ENCODE data around the gene ATPAF1.

ATPAF1 gene

DNA sequence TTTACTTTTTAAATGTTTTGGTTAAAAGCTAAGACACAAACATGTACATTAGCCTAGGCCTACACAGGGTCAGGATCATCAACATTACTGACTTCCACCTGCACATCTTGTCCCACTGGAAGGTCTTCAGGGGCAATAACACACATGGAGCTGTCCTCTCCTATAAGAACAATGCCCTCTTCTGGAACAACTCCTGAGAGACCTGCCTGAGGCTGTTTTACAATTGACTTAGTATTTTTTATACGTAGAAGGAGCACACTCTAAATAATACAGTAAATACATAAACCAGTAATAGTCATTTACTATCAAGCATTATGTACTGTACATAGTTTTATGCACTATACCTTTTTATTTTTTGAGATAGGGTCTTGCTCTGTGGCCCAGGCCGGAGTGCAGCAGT is 37.4 kb downstream of the ATPAF1 start:
- Histone ChIP-seq H2AFZ (ENCODE audit: low read length) (no peak overlapping the region), H3K18ac (ENCODE audit: low read length) (no peak overlapping the region), H3K14ac (ENCODE audit: low read length) (no peak overlapping the region), H2BK5ac (ENCODE audit: low read length) (no peak overlapping the region), H3K27me3 (ENCODE audit: control insufficient read depth in 3 of 3, insufficient read depth in 3 of 3, low read depth in 1 of 3, low read length in 3 of 3) (no peaks in the 10 kb centered on the region), H3K27ac (replicated peaks; ENCODE audit: low read length) (no peak overlapping the region), H3K9me3 (replicated peaks in 1 of 2; ENCODE audit: control insufficient read depth in 2 of 2, insufficient read depth in 1 of 2, low read depth in 1 of 2, low read length in 2 of 2) (no peaks in the 10 kb centered on the region), H3K36me3 (replicated peaks in 1 of 2; ENCODE audit: control insufficient read depth in 2 of 2, insufficient read depth in 2 of 2, low read length in 2 of 2) (peaks cover 15 to 56% of the 10 kb centered on the region in 2 donors), H2BK15ac (ENCODE audit: low read length) (no peak overlapping the region), H3K4me2 (ENCODE audit: insufficient read depth, low read length, poor library complexity, severe bottlenecking) (no peak overlapping the region), H2BK120ac (ENCODE audit: low read depth, low read length) (no peak overlapping the region), H2BK12ac (ENCODE audit: low read length) (no peak overlapping the region), H3K79me1 (ENCODE audit: low read depth, low read length) (no peaks in the 10 kb centered on the region), H3K4ac (ENCODE audit: low read length) (no peak overlapping the region), H3K4me1 (ENCODE audit: control insufficient read depth in 2 of 2, insufficient read depth in 1 of 2, low read depth in 1 of 2, low read length in 2 of 2) (no peaks in the 10 kb centered on the region), H3K23ac (ENCODE audit: low read depth, low read length, poor library complexity) (no peak overlapping the region), H2AK5ac (ENCODE audit: low read depth, low read length) (no peak overlapping the region), H3K4me3 (ENCODE audit: low read length in 2 of 2) (no peak overlapping the region), H4K8ac (ENCODE audit: low read depth, low read length) (no peak overlapping the region), H3K9ac (ENCODE audit: low read depth, low read length, poor library complexity) (no peak overlapping the region), H4K91ac (ENCODE audit: low read depth, low read length, poor library complexity) (no peak overlapping the region)
- DNase-seq (ENCODE audit: low spot score): no peak
- no CpG with 5 or more reads among the region's 2 CpGs for WGBS, 2 donors (ENCODE audit: extremely low coverage in 2 of 2, insufficient read length in 2 of 2, insufficient replicate concordance in 1 of 2)

DNA sequence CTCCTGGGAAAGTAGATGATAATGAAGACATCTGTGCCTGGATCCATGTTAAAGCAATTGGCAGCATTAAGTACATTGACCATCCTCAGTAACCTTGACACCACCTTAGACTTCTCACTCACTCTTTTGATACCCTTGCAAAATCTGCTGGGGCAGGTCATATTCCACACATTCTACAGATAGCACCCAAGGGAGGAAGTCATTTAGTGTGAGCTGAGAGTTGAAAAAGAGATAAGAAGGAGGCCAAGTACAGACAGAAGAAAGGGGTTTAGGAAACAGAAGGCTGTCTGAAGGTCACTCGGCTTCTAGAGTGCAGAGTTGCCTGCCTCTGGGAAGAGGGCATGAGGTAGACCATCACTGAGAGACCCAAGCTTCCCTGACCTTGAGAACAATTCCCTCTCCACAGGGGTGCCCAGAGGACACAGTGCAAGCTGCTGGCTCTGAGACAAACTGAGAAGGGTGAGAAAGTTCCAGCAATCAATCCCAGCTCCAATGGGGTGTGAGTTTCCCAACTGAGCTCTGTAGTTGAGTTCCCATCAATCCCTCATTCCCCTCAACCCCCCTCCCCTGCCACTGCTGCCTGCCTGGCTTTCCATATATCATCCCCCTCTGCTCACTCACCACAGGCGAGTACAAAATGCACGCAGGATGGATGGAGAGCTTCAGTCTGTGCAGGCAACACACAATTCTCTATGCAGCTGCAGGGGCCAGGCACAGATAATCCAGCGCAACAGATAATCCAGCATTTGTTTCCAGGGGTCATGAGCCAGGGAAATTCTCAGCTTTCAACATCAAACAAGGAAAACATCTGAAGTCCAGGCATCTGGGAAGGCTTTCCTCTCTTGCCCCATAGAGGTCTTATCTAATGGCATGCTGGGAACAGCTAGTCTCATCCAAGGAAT is 44.2 kb downstream of the ATPAF1 start:
- H3K79me1 ChIP-seq (ENCODE audit: low read depth, low read length): no peaks in the 10 kb centered on the region
- H3K4me2 ChIP-seq (ENCODE audit: insufficient read depth, low read length, poor library complexity, severe bottlenecking): no peak overlapping the region
- no peak overlapping the region for H3K4me3 ChIP-seq (ENCODE audit: low read length in 2 of 2)
- no peak overlapping the region for H3K14ac ChIP-seq (ENCODE audit: low read length)
- no peak overlapping the region for H2AFZ ChIP-seq (ENCODE audit: low read length)
- H3K9ac ChIP-seq (ENCODE audit: low read depth, low read length, poor library complexity): no peak overlapping the region
- no peaks in the 10 kb centered on the region for H3K36me3 ChIP-seq (replicated peaks in 1 of 2; ENCODE audit: control insufficient read depth in 2 of 2, insufficient read depth in 2 of 2, low read length in 2 of 2)
- no peak overlapping the region for H3K18ac ChIP-seq (ENCODE audit: low read length)
- WGBS, 2 donors (ENCODE audit: extremely low coverage in 2 of 2, insufficient read length in 2 of 2, insufficient replicate concordance in 1 of 2): no CpG with 5 or more reads among the region's 4 CpGs
- no peak overlapping the region for H2BK5ac ChIP-seq (ENCODE audit: low read length)
- no peak overlapping the region for H3K23ac ChIP-seq (ENCODE audit: low read depth, low read length, poor library complexity)
- no peak overlapping the region for H4K91ac ChIP-seq (ENCODE audit: low read depth, low read length, poor library complexity)
- no peak overlapping the region for H2BK15ac ChIP-seq (ENCODE audit: low read length)
- H3K4me1 ChIP-seq (ENCODE audit: control insufficient read depth in 2 of 2, insufficient read depth in 1 of 2, low read depth in 1 of 2, low read length in 2 of 2): peaks cover 2 to 5% of the 10 kb centered on the region in 2 donors
- no peak overlapping the region for H3K4ac ChIP-seq (ENCODE audit: low read length)
- no peak for DNase-seq (ENCODE audit: low spot score)
- H2BK120ac ChIP-seq (ENCODE audit: low read depth, low read length): no peak overlapping the region
- H3K27ac ChIP-seq (replicated peaks; ENCODE audit: low read length): no peak overlapping the region
- H3K27me3 ChIP-seq (ENCODE audit: control insufficient read depth in 3 of 3, insufficient read depth in 3 of 3, low read depth in 1 of 3, low read length in 3 of 3): no peaks in the 10 kb centered on the region
- no peak overlapping the region for H2BK12ac ChIP-seq (ENCODE audit: low read length)
- no peaks in the 10 kb centered on the region for H3K9me3 ChIP-seq (replicated peaks in 1 of 2; ENCODE audit: control insufficient read depth in 2 of 2, insufficient read depth in 1 of 2, low read depth in 1 of 2, low read length in 2 of 2)
- no peak overlapping the region for H4K8ac ChIP-seq (ENCODE audit: low read depth, low read length)
- no peak overlapping the region for H2AK5ac ChIP-seq (ENCODE audit: low read depth, low read length)

DNA sequence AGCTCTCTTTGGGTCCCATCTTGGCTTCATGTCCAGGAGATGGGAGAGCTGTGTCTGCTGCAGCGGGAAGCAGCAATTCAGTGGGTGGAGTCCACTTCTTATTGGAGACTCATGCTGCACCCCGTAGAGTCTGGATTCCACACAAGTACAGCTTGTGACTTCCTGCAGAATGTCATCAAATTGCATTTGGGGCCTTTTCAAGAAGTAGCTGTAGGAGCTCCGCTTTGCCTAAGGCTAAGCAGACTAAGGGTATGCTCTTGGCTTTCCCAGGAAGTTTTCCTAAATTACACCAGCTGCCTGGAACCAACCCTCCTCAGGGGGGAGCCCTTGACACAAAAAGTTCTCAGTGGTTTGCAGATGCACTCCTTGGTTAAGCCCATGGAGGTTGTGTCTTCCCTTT is 45.8 kb downstream of the ATPAF1 start:
- no peak overlapping the region for H2BK12ac ChIP-seq (ENCODE audit: low read length)
- no peak overlapping the region for H3K4me2 ChIP-seq (ENCODE audit: insufficient read depth, low read length, poor library complexity, severe bottlenecking)
- H3K18ac ChIP-seq (ENCODE audit: low read length): no peak overlapping the region
- no peaks in the 10 kb centered on the region for H3K36me3 ChIP-seq (replicated peaks in 1 of 2; ENCODE audit: control insufficient read depth in 2 of 2, insufficient read depth in 2 of 2, low read length in 2 of 2)
- no peaks in the 10 kb centered on the region for H3K79me1 ChIP-seq (ENCODE audit: low read depth, low read length)
- H3K27me3 ChIP-seq (ENCODE audit: control insufficient read depth in 3 of 3, insufficient read depth in 3 of 3, low read depth in 1 of 3, low read length in 3 of 3): peaks cover 0 to 8% (median 5%) of the 10 kb centered on the region in 3 experiments
- no peak overlapping the region for H3K14ac ChIP-seq (ENCODE audit: low read length)
- H4K91ac ChIP-seq (ENCODE audit: low read depth, low read length, poor library complexity): no peak overlapping the region
- no peak overlapping the region for H3K9ac ChIP-seq (ENCODE audit: low read depth, low read length, poor library complexity)
- H3K9me3 ChIP-seq (replicated peaks in 1 of 2; ENCODE audit: control insufficient read depth in 2 of 2, insufficient read depth in 1 of 2, low read depth in 1 of 2, low read length in 2 of 2): no peaks in the 10 kb centered on the region
- H3K4me3 ChIP-seq (ENCODE audit: low read length in 2 of 2): no peak overlapping the region
- H2AK5ac ChIP-seq (ENCODE audit: low read depth, low read length): no peak overlapping the region
- no peak for DNase-seq (ENCODE audit: low spot score)
- WGBS, 2 donors (ENCODE audit: extremely low coverage in 2 of 2, insufficient read length in 2 of 2, insufficient replicate concordance in 1 of 2): no CpG with 5 or more reads among the region's 3 CpGs
- no peak overlapping the region for H3K4ac ChIP-seq (ENCODE audit: low read length)
- no peak overlapping the region for H3K23ac ChIP-seq (ENCODE audit: low read depth, low read length, poor library complexity)
- H2BK120ac ChIP-seq (ENCODE audit: low read depth, low read length): no peak overlapping the region
- no peak overlapping the region for H3K27ac ChIP-seq (replicated peaks; ENCODE audit: low read length)
- no peak overlapping the region for H2BK15ac ChIP-seq (ENCODE audit: low read length)
- peaks cover 3 to 5% of the 10 kb centered on the region in 2 donors for H3K4me1 ChIP-seq (ENCODE audit: control insufficient read depth in 2 of 2, insufficient read depth in 1 of 2, low read depth in 1 of 2, low read length in 2 of 2)
- no peak overlapping the region for H4K8ac ChIP-seq (ENCODE audit: low read depth, low read length)
- no peak overlapping the region for H2BK5ac ChIP-seq (ENCODE audit: low read length)
- no peak overlapping the region for H2AFZ ChIP-seq (ENCODE audit: low read length)

DNA sequence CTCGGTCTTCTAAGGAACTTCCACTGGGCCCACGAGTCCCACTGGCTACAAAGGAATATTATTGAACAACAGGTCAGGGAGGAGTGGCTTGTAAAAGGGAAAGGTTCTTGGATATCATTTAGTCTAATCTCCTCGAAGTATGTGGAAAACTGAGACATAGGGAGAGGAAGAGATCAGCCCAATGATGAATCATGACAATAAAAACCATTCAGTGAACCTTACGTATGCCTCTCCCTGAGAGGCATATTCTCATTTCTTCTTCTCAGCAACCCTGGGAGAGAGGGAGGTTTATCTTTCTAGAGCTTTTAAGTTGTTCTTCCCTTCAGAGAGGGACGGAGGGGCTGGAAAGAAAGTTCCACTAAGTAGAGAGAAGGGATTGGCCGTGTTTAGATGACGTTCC is 46.2 kb downstream of the ATPAF1 start:
- H3K9me3 ChIP-seq (replicated peaks in 1 of 2; ENCODE audit: control insufficient read depth in 2 of 2, insufficient read depth in 1 of 2, low read depth in 1 of 2, low read length in 2 of 2): no peaks in the 10 kb centered on the region
- no peak overlapping the region for H4K8ac ChIP-seq (ENCODE audit: low read depth, low read length)
- H2AFZ ChIP-seq (ENCODE audit: low read length): no peak overlapping the region
- no peak overlapping the region for H3K18ac ChIP-seq (ENCODE audit: low read length)
- H2BK120ac ChIP-seq (ENCODE audit: low read depth, low read length): no peak overlapping the region
- H3K4ac ChIP-seq (ENCODE audit: low read length): no peak overlapping the region
- H4K91ac ChIP-seq (ENCODE audit: low read depth, low read length, poor library complexity): no peak overlapping the region
- no peak overlapping the region for H2BK15ac ChIP-seq (ENCODE audit: low read length)
- H3K36me3 ChIP-seq (replicated peaks in 1 of 2; ENCODE audit: control insufficient read depth in 2 of 2, insufficient read depth in 2 of 2, low read length in 2 of 2): no peaks in the 10 kb centered on the region
- no peak for DNase-seq (ENCODE audit: low spot score)
- no peak overlapping the region for H3K4me3 ChIP-seq (ENCODE audit: low read length in 2 of 2)
- no peak overlapping the region for H2BK5ac ChIP-seq (ENCODE audit: low read length)
- H3K27me3 ChIP-seq (ENCODE audit: control insufficient read depth in 3 of 3, insufficient read depth in 3 of 3, low read depth in 1 of 3, low read length in 3 of 3): peaks cover 0 to 12% (median 5%) of the 10 kb centered on the region in 3 experiments
- H3K27ac ChIP-seq (replicated peaks; ENCODE audit: low read length): no peak overlapping the region
- H3K79me1 ChIP-seq (ENCODE audit: low read depth, low read length): no peaks in the 10 kb centered on the region
- no peak overlapping the region for H3K9ac ChIP-seq (ENCODE audit: low read depth, low read length, poor library complexity)
- H3K4me1 ChIP-seq (ENCODE audit: control insufficient read depth in 2 of 2, insufficient read depth in 1 of 2, low read depth in 1 of 2, low read length in 2 of 2): peaks cover 5% of the 10 kb centered on the region in 2 donors
- H3K23ac ChIP-seq (ENCODE audit: low read depth, low read length, poor library complexity): no peak overlapping the region
- H2AK5ac ChIP-seq (ENCODE audit: low read depth, low read length): no peak overlapping the region
- H3K4me2 ChIP-seq (ENCODE audit: insufficient read depth, low read length, poor library complexity, severe bottlenecking): no peak overlapping the region
- H2BK12ac ChIP-seq (ENCODE audit: low read length): no peak overlapping the region
- no CpG with 5 or more reads among the region's 7 CpGs for WGBS, 2 donors (ENCODE audit: extremely low coverage in 2 of 2, insufficient read length in 2 of 2, insufficient replicate concordance in 1 of 2)
- no peak overlapping the region for H3K14ac ChIP-seq (ENCODE audit: low read length)

Measured in neuronal stem cell (in vitro differentiated cells).